WTC11 (cell line): ENCODE data around the gene CDK12.

Experiments used
- ZNF317 ChIP-seq: sonication (generic); formaldehyde crosslinking; IDR thresholded peaks from 2 replicates; pipeline ENCODE4 v1.8.1; 2023; ENCODE audit warnings: low read depth, mild to moderate bottlenecking, moderate library complexity, missing genetic modification reagents, borderline replicate concordance
- TF ChIP-seq, protein P1 (sequence below): sonication (generic); formaldehyde crosslinking; conservative IDR thresholded peaks from 2 replicates; pipeline ENCODE4 v1.8.1; 2022; ENCODE audit warnings: mild to moderate bottlenecking, missing genetic modification reagents
- TF ChIP-seq, protein P2 (sequence below): sonication (generic); formaldehyde crosslinking; IDR thresholded peaks from 2 replicates; pipeline ENCODE4 v1.8.1; 2022; ENCODE audit warnings: missing genetic modification reagents, borderline replicate concordance
- TF ChIP-seq, protein P3 (sequence below): sonication (generic); formaldehyde crosslinking; IDR thresholded peaks from 2 replicates; pipeline ENCODE4 v1.8.0; 2022; ENCODE audit warnings: mild to moderate bottlenecking, missing genetic modification reagents
- TF ChIP-seq, protein P4 (sequence below): fragments of 200-600 bp; IDR thresholded peaks from 2 replicates; pipeline ENCODE4 v1.8.0; 2022; ENCODE audit warnings: antibody characterized with exemption

DNA sequence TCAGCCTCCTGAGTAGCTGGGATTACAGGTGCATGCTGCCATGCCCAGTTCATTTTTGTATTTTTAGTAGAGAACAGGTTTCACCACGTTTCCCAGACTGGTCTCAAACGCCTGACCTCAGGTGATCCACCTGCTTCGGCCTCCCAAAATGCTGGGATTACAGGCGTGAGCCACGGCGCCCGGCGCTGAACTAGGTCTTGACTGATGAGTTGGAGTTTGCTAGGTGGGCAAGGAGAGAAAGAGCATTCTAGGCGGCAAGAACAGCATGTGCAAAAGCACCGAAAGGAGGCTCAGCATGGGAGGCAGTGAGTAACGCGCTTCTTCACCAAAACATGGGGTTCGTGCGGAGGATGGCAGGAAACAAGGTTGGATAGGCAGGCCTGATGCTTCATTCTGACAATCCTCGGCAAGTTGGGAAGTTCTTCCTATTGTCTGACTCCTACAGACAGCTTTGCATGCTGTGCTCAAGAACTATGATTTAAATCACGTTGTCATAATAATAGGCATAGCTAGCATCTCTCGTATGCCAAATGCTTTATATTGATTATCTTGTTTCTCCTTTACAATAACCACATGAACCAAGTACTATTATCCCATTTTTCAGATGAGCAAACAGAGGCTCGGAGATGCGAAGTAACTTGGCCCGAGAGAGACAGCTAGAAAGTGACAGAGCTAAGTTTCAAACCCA lies 119.9 kb downstream of the CDK12 start:
- TF ChIP-seq, protein P1, sequence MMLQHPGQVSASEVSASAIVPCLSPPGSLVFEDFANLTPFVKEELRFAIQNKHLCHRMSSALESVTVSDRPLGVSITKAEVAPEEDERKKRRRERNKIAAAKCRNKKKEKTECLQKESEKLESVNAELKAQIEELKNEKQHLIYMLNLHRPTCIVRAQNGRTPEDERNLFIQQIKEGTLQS (CRISPR knock-in tag) = no peak
- TF ChIP-seq, protein P2, sequence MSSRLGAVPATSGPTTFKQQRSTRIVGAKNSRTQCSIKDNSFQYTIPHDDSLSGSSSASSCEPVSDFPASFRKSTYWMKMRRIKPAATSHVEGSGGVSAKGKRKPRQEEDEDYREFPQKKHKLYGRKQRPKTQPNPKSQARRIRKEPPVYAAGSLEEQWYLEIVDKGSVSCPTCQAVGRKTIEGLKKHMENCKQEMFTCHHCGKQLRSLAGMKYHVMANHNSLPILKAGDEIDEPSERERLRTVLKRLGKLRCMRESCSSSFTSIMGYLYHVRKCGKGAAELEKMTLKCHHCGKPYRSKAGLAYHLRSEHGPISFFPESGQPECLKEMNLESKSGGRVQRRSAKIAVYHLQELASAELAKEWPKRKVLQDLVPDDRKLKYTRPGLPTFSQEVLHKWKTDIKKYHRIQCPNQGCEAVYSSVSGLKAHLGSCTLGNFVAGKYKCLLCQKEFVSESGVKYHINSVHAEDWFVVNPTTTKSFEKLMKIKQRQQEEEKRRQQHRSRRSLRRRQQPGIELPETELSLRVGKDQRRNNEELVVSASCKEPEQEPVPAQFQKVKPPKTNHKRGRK (CRISPR knock-in tag) = no peak
- TF ChIP-seq, protein P3, sequence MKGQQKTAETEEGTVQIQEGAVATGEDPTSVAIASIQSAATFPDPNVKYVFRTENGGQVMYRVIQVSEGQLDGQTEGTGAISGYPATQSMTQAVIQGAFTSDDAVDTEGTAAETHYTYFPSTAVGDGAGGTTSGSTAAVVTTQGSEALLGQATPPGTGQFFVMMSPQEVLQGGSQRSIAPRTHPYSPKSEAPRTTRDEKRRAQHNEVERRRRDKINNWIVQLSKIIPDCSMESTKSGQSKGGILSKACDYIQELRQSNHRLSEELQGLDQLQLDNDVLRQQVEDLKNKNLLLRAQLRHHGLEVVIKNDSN = no peak
- TF ChIP-seq, protein P4, sequence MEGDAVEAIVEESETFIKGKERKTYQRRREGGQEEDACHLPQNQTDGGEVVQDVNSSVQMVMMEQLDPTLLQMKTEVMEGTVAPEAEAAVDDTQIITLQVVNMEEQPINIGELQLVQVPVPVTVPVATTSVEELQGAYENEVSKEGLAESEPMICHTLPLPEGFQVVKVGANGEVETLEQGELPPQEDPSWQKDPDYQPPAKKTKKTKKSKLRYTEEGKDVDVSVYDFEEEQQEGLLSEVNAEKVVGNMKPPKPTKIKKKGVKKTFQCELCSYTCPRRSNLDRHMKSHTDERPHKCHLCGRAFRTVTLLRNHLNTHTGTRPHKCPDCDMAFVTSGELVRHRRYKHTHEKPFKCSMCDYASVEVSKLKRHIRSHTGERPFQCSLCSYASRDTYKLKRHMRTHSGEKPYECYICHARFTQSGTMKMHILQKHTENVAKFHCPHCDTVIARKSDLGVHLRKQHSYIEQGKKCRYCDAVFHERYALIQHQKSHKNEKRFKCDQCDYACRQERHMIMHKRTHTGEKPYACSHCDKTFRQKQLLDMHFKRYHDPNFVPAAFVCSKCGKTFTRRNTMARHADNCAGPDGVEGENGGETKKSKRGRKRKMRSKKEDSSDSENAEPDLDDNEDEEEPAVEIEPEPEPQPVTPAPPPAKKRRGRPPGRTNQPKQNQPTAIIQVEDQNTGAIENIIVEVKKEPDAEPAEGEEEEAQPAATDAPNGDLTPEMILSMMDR = no peak
- TF ChIP-seq ZNF317 (CRISPR knock-in tag) = no peak
